GM19397 (cell line): ENCODE results near the gene CAMTA1.

Source experiments
- ATAC-seq: cut with Tn5 transposase; IDR thresholded peaks from one replicate; pipeline ENCODE4 v1.9.1; 2021; ENCODE audit warnings: mild to moderate bottlenecking, moderate library complexity; ENCODE audit not compliant: unreplicated experiment

Gene CAMTA1

GRCh38 chr1:7648761-7649384 lies 863.6 kb downstream of the CAMTA1 start:
- no peak for ATAC-seq

- no peak for ATAC-seq
These were observed 865.5 kb downstream of the CAMTA1 start for GRCh38 chr1:7650801-7651200.

GRCh38 chr1:7651203-7651602 lies 865.9 kb downstream of the CAMTA1 start:
- ATAC-seq: no peak

GRCh38 chr1:7652061-7652460 lies 866.8 kb downstream of the CAMTA1 start:
- no peak for ATAC-seq

GRCh38 chr1:7652515-7653098 lies 867.4 kb downstream of the CAMTA1 start:
- no peak for ATAC-seq

GRCh38 chr1:7654725-7655124 lies 869.5 kb downstream of the CAMTA1 start:
- ATAC-seq: no peak

GRCh38 chr1:7655354-7655753 lies 870.1 kb downstream of the CAMTA1 start:
- no peak for ATAC-seq

- ATAC-seq: no peak
These were observed 871.4 kb downstream of the CAMTA1 start for GRCh38 chr1:7656557-7657215.

- ATAC-seq: no peak
These were observed 872.2 kb downstream of the CAMTA1 start for GRCh38 chr1:7657287-7658016.

GRCh38 chr1:7658099-7658498 lies 872.8 kb downstream of the CAMTA1 start:
- ATAC-seq: no peak

GRCh38 chr1:7659514-7659913 lies 874.3 kb downstream of the CAMTA1 start:
- ATAC-seq: no peak

GRCh38 chr1:7663451-7664146 lies 878.3 kb downstream of the CAMTA1 start:
- no peak for ATAC-seq

- ATAC-seq: no peak
These were observed 879.1 kb downstream of the CAMTA1 start for GRCh38 chr1:7664147-7664892.

- no peak for ATAC-seq
These were observed 879.6 kb downstream of the CAMTA1 start for GRCh38 chr1:7664893-7665250.

GRCh38 chr1:7666249-7666648 lies 881.0 kb downstream of the CAMTA1 start:
- ATAC-seq: no peak

- no peak for ATAC-seq
These were observed 881.9 kb downstream of the CAMTA1 start for GRCh38 chr1:7667159-7667558.

- no peak for ATAC-seq
These were observed 882.5 kb downstream of the CAMTA1 start for GRCh38 chr1:7667625-7668218.

- no peak for ATAC-seq
These were observed 884.5 kb downstream of the CAMTA1 start for GRCh38 chr1:7669559-7670311.

GRCh38 chr1:7670334-7671145 lies 885.3 kb downstream of the CAMTA1 start:
- ATAC-seq: no peak
